Retinal pigment epithelial cell (primary cell): ENCODE measurements around the gene ANGPTL2.
A peak's percentile ranks its signal among the peaks of the same experiment; 100 is the strongest.

Experiments
- DNase-seq: peaks from one replicate; pipeline ENCODE4 v3.0.0-alpha.2; 2010; ENCODE audit warnings: low read depth
- H3K4me3 ChIP-seq: 2 replicates; pipeline ENCODE4 v1.5.1; 2011; ENCODE audit warnings: mild to moderate bottlenecking, low read length, control low read depth, moderate library complexity
- CTCF ChIP-seq: conservative IDR thresholded peaks from 2 replicates; pipeline ENCODE4 v1.5.1; 2011; ENCODE audit warnings: low read depth, low read length, control low read depth, inconsistent platforms

The ANGPTL2 gene

GRCh38 chr9:127092041-127092608, 30.3 kb downstream of the ANGPTL2 start:
- DNase-seq, result peak; percentile 98
- no peak overlapping the region for H3K4me3 ChIP-seq
- TF ChIP-seq CTCF, result no peak

GRCh38 chr9:127091526-127091925, 30.9 kb downstream of the ANGPTL2 start:
- no peak for TF ChIP-seq CTCF
- no peak for DNase-seq
- H3K4me3 ChIP-seq, result no peak overlapping the region

GRCh38 chr9:127090341-127090985, 32.0 kb downstream of the ANGPTL2 start:
- no peak for DNase-seq
- TF ChIP-seq CTCF, result no peak
- no peak overlapping the region for H3K4me3 ChIP-seq

GRCh38 chr9:127089631-127090081, 32.8 kb downstream of the ANGPTL2 start:
- no peak for TF ChIP-seq CTCF
- no peak for DNase-seq
- no peak overlapping the region for H3K4me3 ChIP-seq

- no peak for TF ChIP-seq CTCF
- DNase-seq, result no peak
- H3K4me3 ChIP-seq, result no peak overlapping the region
These were observed 33.5 kb downstream of the ANGPTL2 start for GRCh38 chr9:127088724-127089615.

GRCh38 chr9:127087836-127088235, 34.6 kb downstream of the ANGPTL2 start:
- no peak for TF ChIP-seq CTCF
- no peak for DNase-seq
- no peak overlapping the region for H3K4me3 ChIP-seq

GRCh38 chr9:127087411-127087810, 35.0 kb downstream of the ANGPTL2 start:
- no peak for TF ChIP-seq CTCF
- no peak overlapping the region for H3K4me3 ChIP-seq

More at GRCh38 chr9:127087411-127087810, 35.0 kb downstream of the ANGPTL2 start:
- no peak for DNase-seq
